ENCODE measurements around the gene PSTPIP2. TPM values are rescaled to one million over a fixed set of nuclear protein-coding genes. Genes with fewer than 3 reads are reported as not detected.
A peak's percentile ranks its signal among the peaks of the same experiment; 100 is the strongest.

PSTPIP2 gene, protein sequence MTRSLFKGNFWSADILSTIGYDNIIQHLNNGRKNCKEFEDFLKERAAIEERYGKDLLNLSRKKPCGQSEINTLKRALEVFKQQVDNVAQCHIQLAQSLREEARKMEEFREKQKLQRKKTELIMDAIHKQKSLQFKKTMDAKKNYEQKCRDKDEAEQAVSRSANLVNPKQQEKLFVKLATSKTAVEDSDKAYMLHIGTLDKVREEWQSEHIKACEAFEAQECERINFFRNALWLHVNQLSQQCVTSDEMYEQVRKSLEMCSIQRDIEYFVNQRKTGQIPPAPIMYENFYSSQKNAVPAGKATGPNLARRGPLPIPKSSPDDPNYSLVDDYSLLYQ
- 1.9 to 2.5 TPM (median 1.9 TPM) in 3 replicates for total RNA-seq (2021)
- percentile 35 among the genes with signal in this experiment for Bru-seq, nascent RNA
- long read RNA-seq, experiment 1, transcript PSTPIP2-201 (15 exons, 3,000 nt) = major isoform, 7 of 12 reads
- long read RNA-seq, experiment 1, partial matches to known transcripts = 2 of 12 reads
- long read RNA-seq, experiment 1, other reads (novel, unspliced or antisense) = 3 of 12 reads
- long read RNA-seq, experiment 2, partial matches to known transcripts = 0 of 2 reads
- long read RNA-seq, experiment 2, other reads (novel, unspliced or antisense) = 2 of 2 reads
- long read RNA-seq, experiment 3, partial matches to known transcripts = 0 of 1 reads
- long read RNA-seq, experiment 3, other reads (novel, unspliced or antisense) = 1 of 1 reads

DNA sequence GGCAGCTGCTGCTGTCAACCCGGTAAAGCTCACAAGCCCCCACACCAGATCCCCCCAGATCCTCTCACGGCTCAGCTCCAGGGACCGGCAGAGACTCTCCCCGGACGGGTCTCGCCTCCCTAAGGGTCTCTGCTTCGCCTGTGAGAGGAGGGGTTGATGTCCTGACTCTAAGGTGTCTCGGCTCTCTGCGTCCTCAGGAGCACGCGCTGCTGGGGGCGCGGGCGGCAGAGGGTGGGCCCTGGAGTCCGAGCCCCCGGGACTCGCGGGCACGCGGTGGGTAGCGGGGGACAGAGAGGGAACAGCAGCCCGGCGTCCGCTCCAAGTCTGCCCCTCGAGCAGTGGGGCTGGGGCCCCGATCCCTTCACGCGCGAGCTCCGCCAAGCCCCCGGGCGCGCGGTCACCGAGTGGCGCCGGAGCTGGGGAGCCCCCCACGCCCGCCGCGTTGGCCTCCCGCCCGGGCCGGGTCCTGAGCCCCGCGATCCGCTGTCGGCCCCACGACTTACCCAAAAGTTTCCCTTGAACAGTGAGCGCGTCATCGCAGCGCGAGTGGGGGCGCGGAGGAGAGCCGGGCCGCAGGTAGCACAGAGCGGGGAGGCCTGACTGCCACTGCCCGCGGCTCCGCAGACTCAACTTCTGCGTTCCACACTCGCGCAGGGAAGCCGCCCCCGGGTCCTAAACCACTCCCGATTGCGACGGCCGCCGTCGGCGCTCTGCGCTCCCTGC, at the start of gene PSTPIP2:
Gene PSTPIP2 (minus strand): TSS at position 608 of the 723 bp plus-strand sequence. CDS start 72 bp downstream, at position 536.
- POLR2A ChIA-PET = interaction anchor here (0.6 kb wide), 1 partner anchor 32 kb away, joined by 5 read pairs; no protein-coding TSS in a partner anchor
- peaks cover 2% of the 10 kb centered on the region; the same call in 1 of the 2 replicates for H3K36me3 Mint-ChIP-seq
- H3K27ac Mint-ChIP-seq = no peak within 1 kb of the TSS
- peak; percentile 63 for DNase-seq (ENCODE audit: low spot score)
- peak within 1 kb of the TSS; percentile 72 for H3K4me3 Mint-ChIP-seq
- peaks cover 3% of the 10 kb centered on the region; the same call in 1 of the 2 replicates for H3K9me3 Mint-ChIP-seq
- H3K27me3 Mint-ChIP-seq (ENCODE audit: low read depth) = peaks cover 37% of the 10 kb centered on the region
- CTCF ChIA-PET = interaction anchor here (0.6 to 2.4 kb wide), 3 partner anchors 162 to 410 kb away, joined by 3 to 28 read pairs (median 4); no protein-coding TSS in a partner anchor
- peak; percentile 54 for ATAC-seq
- H3K4me1 Mint-ChIP-seq = peaks cover 7% of the 10 kb centered on the region; the same call in 1 of the 2 replicates
- TF ChIP-seq, protein P1, sequence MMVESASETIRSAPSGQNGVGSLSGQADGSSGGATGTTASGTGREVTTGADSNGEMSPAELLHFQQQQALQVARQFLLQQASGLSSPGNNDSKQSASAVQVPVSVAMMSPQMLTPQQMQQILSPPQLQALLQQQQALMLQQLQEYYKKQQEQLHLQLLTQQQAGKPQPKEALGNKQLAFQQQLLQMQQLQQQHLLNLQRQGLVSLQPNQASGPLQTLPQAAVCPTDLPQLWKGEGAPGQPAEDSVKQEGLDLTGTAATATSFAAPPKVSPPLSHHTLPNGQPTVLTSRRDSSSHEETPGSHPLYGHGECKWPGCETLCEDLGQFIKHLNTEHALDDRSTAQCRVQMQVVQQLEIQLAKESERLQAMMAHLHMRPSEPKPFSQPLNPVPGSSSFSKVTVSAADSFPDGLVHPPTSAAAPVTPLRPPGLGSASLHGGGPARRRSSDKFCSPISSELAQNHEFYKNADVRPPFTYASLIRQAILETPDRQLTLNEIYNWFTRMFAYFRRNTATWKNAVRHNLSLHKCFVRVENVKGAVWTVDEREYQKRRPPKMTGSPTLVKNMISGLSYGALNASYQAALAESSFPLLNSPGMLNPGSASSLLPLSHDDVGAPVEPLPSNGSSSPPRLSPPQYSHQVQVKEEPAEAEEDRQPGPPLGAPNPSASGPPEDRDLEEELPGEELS (CRISPR knock-in tag; IDR thresholded peaks at IDR 0.05) = 0 out of 2 replicates have a peak, but pooled peaks have one; percentile 47
- TF ChIP-seq ZNF317 (CRISPR knock-in tag; IDR thresholded peaks at IDR 0.05; ENCODE audit: borderline replicate concordance, low read depth) (no peak), CREB1 (CRISPR knock-in tag; IDR thresholded peaks at IDR 0.05) (no peak), GTF2I (CRISPR knock-in tag; conservative IDR thresholded peaks at IDR 0.05) (no peak), GRHL2 (CRISPR knock-in tag; IDR thresholded peaks at IDR 0.05; ENCODE audit: insufficient replicate concordance, severe bottlenecking) (no peak), TP53 (CRISPR knock-in tag; IDR thresholded peaks at IDR 0.05) (no peak), NFYB (CRISPR knock-in tag; conservative IDR thresholded peaks at IDR 0.05; ENCODE audit: low read depth) (no peak), ELF4 (CRISPR knock-in tag; IDR thresholded peaks at IDR 0.05; ENCODE audit: low read depth) (0 out of 2 replicates have a peak, but pooled peaks have one; percentile 38), FOXP1 (CRISPR knock-in tag; IDR thresholded peaks at IDR 0.05; ENCODE audit: borderline replicate concordance) (0 out of 2 replicates have a peak, but pooled peaks have one; percentile 47), ETV6 (CRISPR knock-in tag; IDR thresholded peaks at IDR 0.05) (0 out of 2 replicates have a peak, but pooled peaks have one; percentile 54), RELA (CRISPR knock-in tag; IDR thresholded peaks at IDR 0.05; ENCODE audit: borderline replicate concordance) (no peak), GABPB1 (CRISPR knock-in tag; IDR thresholded peaks at IDR 0.05) (no peak), CBFB (CRISPR knock-in tag; IDR thresholded peaks at IDR 0.05; ENCODE audit: low read depth) (0 out of 2 replicates have a peak, but pooled peaks have one; percentile 21), TEAD4 (CRISPR knock-in tag; IDR thresholded peaks at IDR 0.05) (no peak)
- TF ChIP-seq, protein P2, sequence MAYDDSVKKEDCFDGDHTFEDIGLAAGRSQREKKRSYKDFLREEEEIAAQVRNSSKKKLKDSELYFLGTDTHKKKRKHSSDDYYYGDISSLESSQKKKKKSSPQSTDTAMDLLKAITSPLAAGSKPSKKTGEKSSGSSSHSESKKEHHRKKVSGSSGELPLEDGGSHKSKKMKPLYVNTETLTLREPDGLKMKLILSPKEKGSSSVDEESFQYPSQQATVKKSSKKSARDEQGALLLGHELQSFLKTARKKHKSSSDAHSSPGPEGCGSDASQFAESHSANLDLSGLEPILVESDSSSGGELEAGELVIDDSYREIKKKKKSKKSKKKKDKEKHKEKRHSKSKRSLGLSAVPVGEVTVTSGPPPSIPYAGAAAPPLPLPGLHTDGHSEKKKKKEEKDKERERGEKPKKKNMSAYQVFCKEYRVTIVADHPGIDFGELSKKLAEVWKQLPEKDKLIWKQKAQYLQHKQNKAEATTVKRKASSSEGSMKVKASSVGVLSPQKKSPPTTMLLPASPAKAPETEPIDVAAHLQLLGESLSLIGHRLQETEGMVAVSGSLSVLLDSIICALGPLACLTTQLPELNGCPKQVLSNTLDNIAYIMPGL (CRISPR knock-in tag; IDR thresholded peaks at IDR 0.05) = peak; percentile 71
- TF ChIP-seq, protein P3, sequence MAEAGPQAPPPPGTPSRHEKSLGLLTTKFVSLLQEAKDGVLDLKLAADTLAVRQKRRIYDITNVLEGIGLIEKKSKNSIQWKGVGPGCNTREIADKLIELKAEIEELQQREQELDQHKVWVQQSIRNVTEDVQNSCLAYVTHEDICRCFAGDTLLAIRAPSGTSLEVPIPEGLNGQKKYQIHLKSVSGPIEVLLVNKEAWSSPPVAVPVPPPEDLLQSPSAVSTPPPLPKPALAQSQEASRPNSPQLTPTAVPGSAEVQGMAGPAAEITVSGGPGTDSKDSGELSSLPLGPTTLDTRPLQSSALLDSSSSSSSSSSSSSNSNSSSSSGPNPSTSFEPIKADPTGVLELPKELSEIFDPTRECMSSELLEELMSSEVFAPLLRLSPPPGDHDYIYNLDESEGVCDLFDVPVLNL (CRISPR knock-in tag; IDR thresholded peaks at IDR 0.05; ENCODE audit: borderline replicate concordance, low read depth) = 0 out of 2 replicates have a peak, but pooled peaks have one; percentile 33
- TF ChIP-seq, protein P4, sequence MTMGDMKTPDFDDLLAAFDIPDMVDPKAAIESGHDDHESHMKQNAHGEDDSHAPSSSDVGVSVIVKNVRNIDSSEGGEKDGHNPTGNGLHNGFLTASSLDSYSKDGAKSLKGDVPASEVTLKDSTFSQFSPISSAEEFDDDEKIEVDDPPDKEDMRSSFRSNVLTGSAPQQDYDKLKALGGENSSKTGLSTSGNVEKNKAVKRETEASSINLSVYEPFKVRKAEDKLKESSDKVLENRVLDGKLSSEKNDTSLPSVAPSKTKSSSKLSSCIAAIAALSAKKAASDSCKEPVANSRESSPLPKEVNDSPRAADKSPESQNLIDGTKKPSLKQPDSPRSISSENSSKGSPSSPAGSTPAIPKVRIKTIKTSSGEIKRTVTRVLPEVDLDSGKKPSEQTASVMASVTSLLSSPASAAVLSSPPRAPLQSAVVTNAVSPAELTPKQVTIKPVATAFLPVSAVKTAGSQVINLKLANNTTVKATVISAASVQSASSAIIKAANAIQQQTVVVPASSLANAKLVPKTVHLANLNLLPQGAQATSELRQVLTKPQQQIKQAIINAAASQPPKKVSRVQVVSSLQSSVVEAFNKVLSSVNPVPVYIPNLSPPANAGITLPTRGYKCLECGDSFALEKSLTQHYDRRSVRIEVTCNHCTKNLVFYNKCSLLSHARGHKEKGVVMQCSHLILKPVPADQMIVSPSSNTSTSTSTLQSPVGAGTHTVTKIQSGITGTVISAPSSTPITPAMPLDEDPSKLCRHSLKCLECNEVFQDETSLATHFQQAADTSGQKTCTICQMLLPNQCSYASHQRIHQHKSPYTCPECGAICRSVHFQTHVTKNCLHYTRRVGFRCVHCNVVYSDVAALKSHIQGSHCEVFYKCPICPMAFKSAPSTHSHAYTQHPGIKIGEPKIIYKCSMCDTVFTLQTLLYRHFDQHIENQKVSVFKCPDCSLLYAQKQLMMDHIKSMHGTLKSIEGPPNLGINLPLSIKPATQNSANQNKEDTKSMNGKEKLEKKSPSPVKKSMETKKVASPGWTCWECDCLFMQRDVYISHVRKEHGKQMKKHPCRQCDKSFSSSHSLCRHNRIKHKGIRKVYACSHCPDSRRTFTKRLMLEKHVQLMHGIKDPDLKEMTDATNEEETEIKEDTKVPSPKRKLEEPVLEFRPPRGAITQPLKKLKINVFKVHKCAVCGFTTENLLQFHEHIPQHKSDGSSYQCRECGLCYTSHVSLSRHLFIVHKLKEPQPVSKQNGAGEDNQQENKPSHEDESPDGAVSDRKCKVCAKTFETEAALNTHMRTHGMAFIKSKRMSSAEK (CRISPR knock-in tag; IDR thresholded peaks at IDR 0.05; ENCODE audit: borderline replicate concordance) = no peak
- TF ChIP-seq, protein P5, sequence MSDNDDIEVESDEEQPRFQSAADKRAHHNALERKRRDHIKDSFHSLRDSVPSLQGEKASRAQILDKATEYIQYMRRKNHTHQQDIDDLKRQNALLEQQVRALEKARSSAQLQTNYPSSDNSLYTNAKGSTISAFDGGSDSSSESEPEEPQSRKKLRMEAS (CRISPR knock-in tag; IDR thresholded peaks at IDR 0.05) = 0 out of 2 replicates have a peak, but pooled peaks have one; percentile 25
- TF ChIP-seq, protein P6, sequence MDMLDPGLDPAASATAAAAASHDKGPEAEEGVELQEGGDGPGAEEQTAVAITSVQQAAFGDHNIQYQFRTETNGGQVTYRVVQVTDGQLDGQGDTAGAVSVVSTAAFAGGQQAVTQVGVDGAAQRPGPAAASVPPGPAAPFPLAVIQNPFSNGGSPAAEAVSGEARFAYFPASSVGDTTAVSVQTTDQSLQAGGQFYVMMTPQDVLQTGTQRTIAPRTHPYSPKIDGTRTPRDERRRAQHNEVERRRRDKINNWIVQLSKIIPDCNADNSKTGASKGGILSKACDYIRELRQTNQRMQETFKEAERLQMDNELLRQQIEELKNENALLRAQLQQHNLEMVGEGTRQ (CRISPR knock-in tag; IDR thresholded peaks at IDR 0.05) = no peak
- TF ChIP-seq, protein P7, sequence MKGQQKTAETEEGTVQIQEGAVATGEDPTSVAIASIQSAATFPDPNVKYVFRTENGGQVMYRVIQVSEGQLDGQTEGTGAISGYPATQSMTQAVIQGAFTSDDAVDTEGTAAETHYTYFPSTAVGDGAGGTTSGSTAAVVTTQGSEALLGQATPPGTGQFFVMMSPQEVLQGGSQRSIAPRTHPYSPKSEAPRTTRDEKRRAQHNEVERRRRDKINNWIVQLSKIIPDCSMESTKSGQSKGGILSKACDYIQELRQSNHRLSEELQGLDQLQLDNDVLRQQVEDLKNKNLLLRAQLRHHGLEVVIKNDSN (CRISPR knock-in tag; IDR thresholded peaks at IDR 0.05) = no peak
